Progenitor cell of endocrine pancreas (in vitro differentiated cells): Measurements from ENCODE around the gene DYNC1I2. TPM values are rescaled to one million over a fixed set of nuclear protein-coding genes. Genes with fewer than 3 reads are reported as not detected.

ENCODE experiments used
- DNase-seq: peaks from one replicate; pipeline ENCODE4 v3.0.0; 2021; ENCODE audit warnings: low spot score; ENCODE audit not compliant: unreplicated experiment
- H3K27ac Mint-ChIP-seq: 2 replicates; pipeline ENCODE4 v1.8.0; 2021; ENCODE audit warnings: mild to moderate bottlenecking, moderate library complexity, mixed read lengths
- H3K27me3 Mint-ChIP-seq: 2 replicates; pipeline ENCODE4 v1.8.0; 2021; ENCODE audit warnings: mixed read lengths
- H3K36me3 Mint-ChIP-seq: 2 replicates; pipeline ENCODE4 v1.8.0; 2022; ENCODE audit warnings: mixed read lengths; ENCODE audit not compliant: insufficient read depth
- H3K4me1 Mint-ChIP-seq: 2 replicates; pipeline ENCODE4 v1.8.0; 2021; ENCODE audit warnings: low read depth, mixed read lengths
- H3K4me3 Mint-ChIP-seq: 2 replicates; pipeline ENCODE4 v1.8.0; 2021; ENCODE audit warnings: low read depth, mild to moderate bottlenecking, moderate library complexity, mixed read lengths
- H3K9me3 Mint-ChIP-seq: 2 replicates; pipeline ENCODE4 v1.8.0; 2021; ENCODE audit warnings: low read depth, mixed read lengths
- total RNA-seq: library from RNA; stranded (reverse); gene quantifications from 2 replicates; pipeline ENCODE4 v1.2.1, GENCODE V29; 2021
- TF ChIP-seq, protein P1 (sequence below): fragments of 200-600 bp; sonication (generic); IDR thresholded peaks from one replicate; pipeline ENCODE4 v1.5.0; 2021; ENCODE audit warnings: antibody characterized with exemption, mild to moderate bottlenecking; ENCODE audit not compliant: unreplicated experiment

DYNC1I2 gene
- total RNA-seq, 1 donor from 2014 or later: 116 TPM

- DNase-seq: no peak
- Mint-ChIP-seq H3K4me1 (no peaks in the 10 kb centered on the region), H3K36me3 (no peaks in the 10 kb centered on the region), H3K4me3 (no peak overlapping the region), H3K27me3 (peaks cover 22% of the 10 kb centered on the region), H3K27ac (no peak overlapping the region), H3K9me3 (no peaks in the 10 kb centered on the region)
- TF ChIP-seq, protein P1, sequence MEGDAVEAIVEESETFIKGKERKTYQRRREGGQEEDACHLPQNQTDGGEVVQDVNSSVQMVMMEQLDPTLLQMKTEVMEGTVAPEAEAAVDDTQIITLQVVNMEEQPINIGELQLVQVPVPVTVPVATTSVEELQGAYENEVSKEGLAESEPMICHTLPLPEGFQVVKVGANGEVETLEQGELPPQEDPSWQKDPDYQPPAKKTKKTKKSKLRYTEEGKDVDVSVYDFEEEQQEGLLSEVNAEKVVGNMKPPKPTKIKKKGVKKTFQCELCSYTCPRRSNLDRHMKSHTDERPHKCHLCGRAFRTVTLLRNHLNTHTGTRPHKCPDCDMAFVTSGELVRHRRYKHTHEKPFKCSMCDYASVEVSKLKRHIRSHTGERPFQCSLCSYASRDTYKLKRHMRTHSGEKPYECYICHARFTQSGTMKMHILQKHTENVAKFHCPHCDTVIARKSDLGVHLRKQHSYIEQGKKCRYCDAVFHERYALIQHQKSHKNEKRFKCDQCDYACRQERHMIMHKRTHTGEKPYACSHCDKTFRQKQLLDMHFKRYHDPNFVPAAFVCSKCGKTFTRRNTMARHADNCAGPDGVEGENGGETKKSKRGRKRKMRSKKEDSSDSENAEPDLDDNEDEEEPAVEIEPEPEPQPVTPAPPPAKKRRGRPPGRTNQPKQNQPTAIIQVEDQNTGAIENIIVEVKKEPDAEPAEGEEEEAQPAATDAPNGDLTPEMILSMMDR: no peak
These were observed 19.1 kb upstream of the DYNC1I2 start for GRCh38 chr2:171668183-171668582.

DNA sequence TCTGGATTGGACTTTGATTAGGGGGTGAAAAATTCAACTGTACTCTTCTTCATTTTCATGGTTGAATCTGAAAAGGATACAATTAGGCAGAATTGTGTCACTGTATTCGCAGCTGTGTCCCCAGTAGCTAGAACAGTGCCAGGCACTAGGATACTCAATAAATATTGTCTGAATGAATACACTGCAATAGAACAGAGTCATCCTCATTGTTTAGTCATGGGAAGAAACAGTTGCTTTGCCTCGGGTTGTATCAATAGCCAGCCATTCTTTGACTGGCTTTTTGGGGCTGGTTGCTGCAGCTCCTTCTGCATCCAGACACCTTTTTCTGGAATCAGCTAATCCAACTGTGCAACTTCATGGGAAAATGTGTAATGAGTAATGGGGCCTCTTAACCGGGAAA lies 18.1 kb upstream of the DYNC1I2 start:
- DNase-seq: no peak
- H3K27ac Mint-ChIP-seq: no peak overlapping the region
- TF ChIP-seq, protein P1: no peak
- no peaks in the 10 kb centered on the region for H3K4me1 Mint-ChIP-seq
- no peaks in the 10 kb centered on the region for H3K9me3 Mint-ChIP-seq
- peaks cover 19% of the 10 kb centered on the region for H3K27me3 Mint-ChIP-seq
- no peak overlapping the region for H3K4me3 Mint-ChIP-seq
- H3K36me3 Mint-ChIP-seq: no peaks in the 10 kb centered on the region

- TF ChIP-seq, protein P1: no peak
- H3K4me1 Mint-ChIP-seq: no peaks in the 10 kb centered on the region
- H3K27ac Mint-ChIP-seq: no peak overlapping the region
- peaks cover 19% of the 10 kb centered on the region for H3K27me3 Mint-ChIP-seq
- no peak overlapping the region for H3K4me3 Mint-ChIP-seq
- DNase-seq: no peak
- H3K36me3 Mint-ChIP-seq: no peaks in the 10 kb centered on the region
- H3K9me3 Mint-ChIP-seq: no peaks in the 10 kb centered on the region
These were observed 16.6 kb upstream of the DYNC1I2 start for GRCh38 chr2:171670655-171671054.

GRCh38 chr2:171671867-171672266 lies 15.4 kb upstream of the DYNC1I2 start:
- H3K9me3 Mint-ChIP-seq: no peaks in the 10 kb centered on the region
- no peaks in the 10 kb centered on the region for H3K4me1 Mint-ChIP-seq
- no peaks in the 10 kb centered on the region for H3K36me3 Mint-ChIP-seq
- no peak for DNase-seq
- TF ChIP-seq, protein P1: no peak
- H3K27ac Mint-ChIP-seq: no peak overlapping the region
- H3K27me3 Mint-ChIP-seq: peaks cover 19% of the 10 kb centered on the region
- H3K4me3 Mint-ChIP-seq: no peak overlapping the region

GRCh38 chr2:171673905-171674304 lies 13.4 kb upstream of the DYNC1I2 start:
- no peak for DNase-seq
- H3K27me3 Mint-ChIP-seq: peaks cover 12% of the 10 kb centered on the region
- H3K9me3 Mint-ChIP-seq: no peaks in the 10 kb centered on the region
- H3K4me1 Mint-ChIP-seq: no peaks in the 10 kb centered on the region
- TF ChIP-seq, protein P1: no peak
- no peak overlapping the region for H3K27ac Mint-ChIP-seq
- H3K36me3 Mint-ChIP-seq: no peaks in the 10 kb centered on the region
- no peak overlapping the region for H3K4me3 Mint-ChIP-seq
